SU-DHL-6 (cell line): ENCODE measurements around the gene C11orf54.

Experiments
- H2AFZ ChIP-seq: fragments of 200-600 bp; sonication (generic); 2 replicates; pipeline ENCODE4 v1.6.1; 2014; ENCODE audit warnings: low read depth, mild to moderate bottlenecking, moderate library complexity, mixed read lengths, antibody characterized with exemption, low read length; ENCODE audit not compliant: severe bottlenecking
- H3F3A ChIP-seq: fragments of 200-600 bp; shearing (Covaris generic); 2 replicates; pipeline ENCODE4 v1.6.0; 2016; ENCODE audit warnings: antibody characterized with exemption, mild to moderate bottlenecking; ENCODE audit not compliant: insufficient read depth
- H3K27ac ChIP-seq: fragments of 200-600 bp; sonication (generic); 2 replicates; pipeline ENCODE4 v1.5.1; 2016; ENCODE audit warnings: low read depth, mild to moderate bottlenecking, low read length, moderate library complexity, mixed read lengths
- H3K27me3 ChIP-seq: fragments of 200-600 bp; sonication (generic), shearing (Covaris generic); 2 replicates; pipeline ENCODE4 v1.6.0; 2014; ENCODE audit warnings: mild to moderate bottlenecking, low read length
- H3K36me3 ChIP-seq: fragments of 200-600 bp; sonication (generic); 2 replicates; pipeline ENCODE4 v1.6.1; 2014; ENCODE audit warnings: mild to moderate bottlenecking, low read length, mixed read lengths
- H3K4me2 ChIP-seq: fragments of 300-600, 200-600 bp; shearing (Covaris generic), sonication (generic); 2 replicates; pipeline ENCODE4 v1.6.0; 2014; ENCODE audit warnings: low read length, low read depth, mild to moderate bottlenecking; ENCODE audit not compliant: poor library complexity, severe bottlenecking
- H3K4me3 ChIP-seq: fragments of 200-600 bp; sonication (generic); 2 replicates; pipeline ENCODE4 v1.5.1; 2014; ENCODE audit warnings: antibody characterized with exemption, low read length, mild to moderate bottlenecking, mixed read lengths; ENCODE audit not compliant: insufficient read depth, poor library complexity, severe bottlenecking
- H3K79me2 ChIP-seq: fragments of 200-600 bp; sonication (generic); 2 replicates; pipeline ENCODE4 v1.6.1; 2014; ENCODE audit warnings: mild to moderate bottlenecking, low read length, moderate library complexity; ENCODE audit not compliant: insufficient read depth
- H3K9ac ChIP-seq: fragments of 200-600 bp; sonication (generic); 2 replicates; pipeline ENCODE4 v1.7.0; 2014; ENCODE audit warnings: mild to moderate bottlenecking, low read length
- H3K9me2 ChIP-seq: fragments of 200-600 bp; sonication (generic); replicated peaks from 2 replicates; pipeline ENCODE4 v1.6.1; 2014; ENCODE audit warnings: low read length; ENCODE audit not compliant: insufficient read depth
- H3K9me3 ChIP-seq: fragments of 200-600 bp; sonication (generic); 2 replicates; pipeline ENCODE4 v1.6.1; 2014; ENCODE audit warnings: low read length, mixed read lengths; ENCODE audit not compliant: insufficient read depth
- H4K20me1 ChIP-seq: fragments of 200-600 bp; sonication (generic); 2 replicates; pipeline ENCODE4 v1.6.1; 2014; ENCODE audit warnings: low read depth, mild to moderate bottlenecking, antibody characterized with exemption, low read length, moderate library complexity, mixed read lengths
- CTCF ChIP-seq: fragments of 200-600 bp; sonication (generic); IDR thresholded peaks from one replicate; pipeline ENCODE4 v1.5.1; 2017; ENCODE audit warnings: antibody characterized with exemption, mild to moderate bottlenecking, low read length, moderate library complexity; ENCODE audit not compliant: insufficient read depth, poor library complexity, severe bottlenecking
- EZH2phosphoT487 ChIP-seq: fragments of 200-600 bp; sonication (generic), shearing (Covaris generic); conservative IDR thresholded peaks from 2 replicates; pipeline ENCODE4 v1.6.1; 2018; ENCODE audit warnings: mild to moderate bottlenecking, antibody characterized with exemption, low read length, moderate library complexity, mixed read lengths

Gene C11orf54

GRCh38 chr11:93761910-93762309, 20.4 kb downstream of the C11orf54 start:
- no peaks in the 10 kb centered on the region for H3K9me2 ChIP-seq
- no peak overlapping the region for H3K9ac ChIP-seq
- no peaks in the 10 kb centered on the region for H3K9me3 ChIP-seq
- H4K20me1 ChIP-seq = no peaks in the 10 kb centered on the region
- H3K27ac ChIP-seq = no peak overlapping the region
- H2AFZ ChIP-seq = no peak overlapping the region
- H3K4me2 ChIP-seq = no peak overlapping the region
- no peaks in the 10 kb centered on the region for H3K27me3 ChIP-seq
- TF ChIP-seq EZH2phosphoT487 (no peak), CTCF (no peak)
- H3K36me3 ChIP-seq = no peaks in the 10 kb centered on the region; the same call in 1 of the 2 replicates
- H3K79me2 ChIP-seq = no peaks in the 10 kb centered on the region
- H3K4me3 ChIP-seq = no peak overlapping the region
- H3F3A ChIP-seq = no peaks in the 10 kb centered on the region

- Histone ChIP-seq H3F3A (no peaks in the 10 kb centered on the region), H3K9ac (no peak overlapping the region), H3K9me3 (no peaks in the 10 kb centered on the region), H3K4me2 (no peak overlapping the region), H2AFZ (no peak overlapping the region), H3K27ac (no peak overlapping the region), H3K36me3 (no peaks in the 10 kb centered on the region), H3K4me3 (no peak overlapping the region), H3K79me2 (no peaks in the 10 kb centered on the region), H3K9me2 (no peaks in the 10 kb centered on the region), H3K27me3 (no peaks in the 10 kb centered on the region), H4K20me1 (no peaks in the 10 kb centered on the region)
- no peak for TF ChIP-seq CTCF
- no peak for TF ChIP-seq EZH2phosphoT487
These were observed 24.1 kb downstream of the C11orf54 start for GRCh38 chr11:93765551-93765950.

- H3K9ac ChIP-seq = no peak overlapping the region
- H3K9me3 ChIP-seq = no peaks in the 10 kb centered on the region
- no peak overlapping the region for H3K4me2 ChIP-seq
- no peak for TF ChIP-seq CTCF
- no peak for TF ChIP-seq EZH2phosphoT487
- no peaks in the 10 kb centered on the region for H4K20me1 ChIP-seq
- H3F3A ChIP-seq = no peaks in the 10 kb centered on the region
- no peaks in the 10 kb centered on the region for H3K9me2 ChIP-seq
- H3K27me3 ChIP-seq = no peaks in the 10 kb centered on the region
- no peaks in the 10 kb centered on the region for H3K36me3 ChIP-seq
- no peak overlapping the region for H3K27ac ChIP-seq
- no peaks in the 10 kb centered on the region for H3K79me2 ChIP-seq
- H3K4me3 ChIP-seq = no peak overlapping the region
- no peak overlapping the region for H2AFZ ChIP-seq
These were observed 25.0 kb downstream of the C11orf54 start for GRCh38 chr11:93766504-93766903.
